Measurements from ENCODE around the gene RSPH9.

The RSPH9 gene

GRCh38 chr6:43712579-43712978 lies 67.7 kb downstream of the RSPH9 start:
- DNase-seq (ENCODE audit: low spot score), result no peak

DNA sequence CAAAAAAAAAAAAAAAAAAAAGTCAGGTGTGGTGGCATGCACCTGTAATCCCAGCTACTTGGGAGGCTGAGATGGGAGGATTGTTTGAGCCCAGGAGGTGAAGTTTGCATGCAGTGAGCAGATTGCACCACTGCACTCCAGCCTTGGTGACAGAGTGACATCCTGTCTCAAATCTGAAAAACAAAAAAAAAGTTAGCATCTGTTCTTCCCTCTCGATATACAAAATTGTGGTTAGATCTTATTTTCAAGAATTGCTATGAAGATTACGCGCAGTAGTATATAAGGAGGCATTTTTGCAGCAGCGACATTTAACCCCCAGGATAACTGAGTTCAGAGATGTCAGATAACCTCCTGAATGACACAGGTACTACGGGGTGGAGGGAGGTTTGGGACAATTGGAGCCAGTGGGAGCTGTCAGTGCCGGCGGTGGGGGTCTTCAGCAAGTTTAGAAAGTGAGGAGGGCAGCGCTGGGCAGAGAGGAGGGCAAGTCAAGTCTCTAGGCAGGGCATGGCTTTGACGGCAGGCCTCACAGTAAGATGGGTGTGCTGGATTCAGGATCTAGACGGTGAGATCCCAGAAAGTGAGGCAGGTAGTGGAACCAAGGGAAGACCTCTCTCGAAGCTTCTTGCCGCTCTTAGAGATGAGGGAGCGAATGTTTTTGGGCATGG lies 68.9 kb downstream of the RSPH9 start:
- no peak for DNase-seq (ENCODE audit: low spot score)

- no peak for DNase-seq (ENCODE audit: low spot score)
Observed at GRCh38 chr6:43714311-43715055, 69.6 kb downstream of the RSPH9 start.

GRCh38 chr6:43715056-43715788 lies 70.4 kb downstream of the RSPH9 start:
- DNase-seq (ENCODE audit: low spot score), result no peak

DNA sequence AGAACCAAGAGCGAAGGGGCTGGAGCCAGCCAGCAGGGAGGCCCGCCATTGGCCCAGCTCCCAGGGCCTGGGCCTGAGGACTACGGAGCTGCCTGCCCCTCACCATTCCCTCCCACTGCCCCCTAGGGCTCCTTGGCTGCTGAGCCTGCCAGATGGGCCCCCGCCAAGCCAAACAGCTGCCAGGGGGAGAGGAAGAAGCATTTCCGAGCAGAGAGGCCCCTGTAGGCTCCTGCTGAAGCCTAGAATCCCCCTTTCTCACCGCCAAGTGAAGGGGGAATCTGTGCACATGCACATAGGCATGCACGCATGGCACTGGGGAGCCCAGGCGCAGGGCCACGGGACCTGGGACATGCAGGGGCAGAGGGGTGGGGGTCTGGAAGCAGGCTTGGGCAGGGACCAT lies 71.3 kb downstream of the RSPH9 start:
- no peak for DNase-seq (ENCODE audit: low spot score)

- DNase-seq (ENCODE audit: low spot score), result no peak
Observed at GRCh38 chr6:43717389-43717788, 72.6 kb downstream of the RSPH9 start.

- DNase-seq (ENCODE audit: low spot score), result no peak
Observed at GRCh38 chr6:43717822-43718221, 73.0 kb downstream of the RSPH9 start.

DNA sequence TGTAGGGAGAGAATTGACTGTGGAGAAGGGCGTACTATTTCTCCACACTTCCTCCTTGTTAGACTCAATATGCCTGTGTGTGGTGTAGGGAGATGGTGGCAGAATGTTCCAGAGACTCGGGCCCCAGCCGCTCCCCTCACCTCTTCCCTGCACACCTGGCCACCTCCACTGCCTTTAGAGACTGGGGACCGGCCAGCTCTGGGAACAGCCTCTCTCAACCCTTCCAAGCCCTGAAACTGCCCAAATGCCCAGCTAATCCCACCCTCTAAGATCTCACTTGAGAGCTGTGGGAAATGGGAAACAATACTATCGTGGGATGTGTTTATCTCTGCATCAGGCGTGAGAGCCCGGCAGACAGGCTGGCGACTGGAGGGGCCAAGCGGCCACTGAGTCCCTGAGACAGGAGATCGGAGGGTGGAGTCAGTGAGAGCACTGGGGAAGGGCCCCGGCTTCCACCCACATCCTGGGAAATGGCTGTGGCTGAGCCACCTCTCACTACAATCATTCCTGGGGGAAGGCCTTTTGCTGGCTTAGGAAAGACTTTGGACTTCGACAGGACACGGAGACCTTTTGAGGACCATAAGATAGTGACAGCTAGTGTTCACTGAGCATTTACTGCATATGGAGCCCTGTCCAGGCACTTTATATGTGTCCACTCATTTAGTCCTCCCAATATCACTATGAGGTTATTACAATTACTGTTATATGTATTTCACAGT lies 73.7 kb downstream of the RSPH9 start:
- DNase-seq (ENCODE audit: low spot score), result no peak

DNA sequence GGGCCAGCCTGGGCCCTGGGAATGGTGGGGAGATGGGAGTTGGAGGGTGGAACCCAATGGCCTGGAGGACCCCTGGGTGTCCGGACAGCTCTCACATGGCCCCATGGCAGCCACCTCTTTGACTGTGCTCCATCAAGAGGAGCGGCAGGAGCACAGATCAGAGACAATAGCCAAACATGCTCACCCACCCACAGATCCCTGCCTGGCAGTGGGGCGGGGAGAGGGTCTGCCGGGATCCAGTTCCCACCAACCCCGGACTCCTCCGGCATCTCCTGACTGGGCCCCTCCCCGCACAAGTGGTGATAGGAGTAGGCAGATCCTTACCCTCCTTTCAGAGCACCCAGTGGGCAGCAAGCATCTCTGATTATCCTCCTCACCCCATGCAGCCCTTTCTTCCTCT lies 74.7 kb downstream of the RSPH9 start:
- DNase-seq (ENCODE audit: low spot score), result no peak

- DNase-seq (ENCODE audit: low spot score), result no peak
Observed at GRCh38 chr6:43720999-43721398, 76.2 kb downstream of the RSPH9 start.

Data from CD4-positive, alpha-beta T cell treated with Interleukin-2 at 100 ng/mL for 4 hours (primary cell).